IPS DF 6.9 (cell line): ENCODE measurements around the gene PRKCE.
A peak's percentile ranks its signal among the peaks of the same experiment; 100 is the strongest.

Experiments
- DNase-seq: peaks from one replicate; pipeline ENCODE4 v3.0.0-alpha.2; 2013; ENCODE audit warnings: low read depth, low spot score
- H3K27ac ChIP-seq: one replicate; pipeline ENCODE4 v1.5.1; 2013; ENCODE audit warnings: low read length, control low read depth
- H3K27me3 ChIP-seq: 2 replicates; pipeline ENCODE4 v1.6.1; 2013; ENCODE audit warnings: mild to moderate bottlenecking, low read length; ENCODE audit not compliant: control insufficient read depth, insufficient read depth
- H3K36me3 ChIP-seq: 2 replicates; pipeline ENCODE4 v1.6.1; 2013; ENCODE audit warnings: low read length; ENCODE audit not compliant: control insufficient read depth, insufficient read depth
- H3K4me1 ChIP-seq: 2 replicates; pipeline ENCODE4 v1.6.1; 2013; ENCODE audit warnings: low read length; ENCODE audit not compliant: control insufficient read depth, insufficient read depth
- H3K4me3 ChIP-seq: 2 replicates; pipeline ENCODE4 v1.5.1; 2013; ENCODE audit warnings: mild to moderate bottlenecking, low read length
- H3K9me3 ChIP-seq: 2 replicates; pipeline ENCODE4 v1.6.1; 2013; ENCODE audit warnings: low read length, inconsistent platforms; ENCODE audit not compliant: control insufficient read depth, insufficient read depth
- WGBS: extraction: QIAGEN DNeasy Blood & Tissue Kit; methylation state at CpG from one replicate; pipeline ENCODE4 v1.1.7; 2013; ENCODE audit warnings: mixed read lengths, missing lambda C conversion rate; ENCODE audit not compliant: insufficient read length, insufficient coverage; 5-methylcytosine and 5-hydroxymethylcytosine counted together

PRKCE gene

DNA sequence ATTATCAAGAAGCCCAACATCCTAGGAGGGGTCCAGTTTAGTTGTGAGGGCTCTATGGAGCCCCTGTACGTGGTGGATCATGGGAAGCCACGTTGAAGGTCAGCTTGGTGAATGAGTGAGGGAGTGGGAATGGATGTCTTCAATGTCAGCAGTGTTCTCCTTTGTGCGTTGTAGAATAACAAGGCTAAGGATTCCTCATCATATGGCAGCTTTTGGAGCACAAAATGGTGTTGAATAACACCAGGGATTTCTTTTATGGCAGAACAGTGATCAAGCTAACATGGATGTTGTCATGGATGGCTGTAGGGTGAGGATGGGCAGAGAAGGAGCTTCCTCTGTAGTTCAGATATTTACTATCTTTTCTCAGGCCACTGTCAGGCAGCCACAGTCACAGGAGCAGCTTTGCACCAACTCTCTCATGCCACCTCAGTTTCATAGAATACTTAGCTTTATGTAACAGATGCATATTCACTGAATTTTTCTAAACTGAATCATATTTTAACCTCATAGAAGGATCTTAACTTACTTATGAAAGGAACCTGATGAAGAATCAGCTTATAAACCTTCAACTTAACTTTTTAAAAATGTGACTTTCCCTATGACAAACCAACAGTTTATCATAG is 361.3 kb downstream of the PRKCE start:
- Histone ChIP-seq H3K4me1 (peaks cover 6% of the 10 kb centered on the region), H3K9me3 (no peaks in the 10 kb centered on the region), H3K36me3 (no peaks in the 10 kb centered on the region; the same call in 1 of the 2 replicates), H3K27me3 (no peaks in the 10 kb centered on the region), H3K27ac (no peak overlapping the region), H3K4me3 (no peak overlapping the region)
- DNase-seq: no peak
- no CpG with 5 or more reads among the region's 3 CpGs for WGBS

DNA sequence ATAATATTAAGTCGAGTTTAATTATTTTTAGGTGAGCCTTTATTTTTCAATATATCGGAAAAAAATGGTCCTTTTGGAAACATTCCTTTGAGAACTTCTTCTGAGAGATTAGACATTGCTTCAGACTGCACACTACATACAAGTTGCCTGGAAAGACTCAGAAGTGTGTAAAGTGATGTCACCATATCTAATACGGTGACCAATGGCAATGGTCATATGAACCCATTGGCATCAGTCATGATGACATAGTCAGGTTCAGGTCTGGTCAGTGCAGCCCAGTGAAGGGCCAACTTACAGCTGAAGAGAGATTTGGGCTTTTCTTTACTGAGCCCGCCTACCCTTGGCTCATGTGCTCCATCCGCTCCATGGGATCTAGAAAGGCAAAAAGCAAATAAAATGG is 362.3 kb downstream of the PRKCE start:
- H3K4me1 ChIP-seq: peaks cover 6% of the 10 kb centered on the region
- H3K4me3 ChIP-seq: no peak overlapping the region
- no peaks in the 10 kb centered on the region for H3K9me3 ChIP-seq
- no peaks in the 10 kb centered on the region for H3K27me3 ChIP-seq
- DNase-seq: no peak
- no CpG with 5 or more reads among the region's 5 CpGs for WGBS
- H3K36me3 ChIP-seq: no peaks in the 10 kb centered on the region; the same call in 1 of the 2 replicates
- no peak overlapping the region for H3K27ac ChIP-seq

DNA sequence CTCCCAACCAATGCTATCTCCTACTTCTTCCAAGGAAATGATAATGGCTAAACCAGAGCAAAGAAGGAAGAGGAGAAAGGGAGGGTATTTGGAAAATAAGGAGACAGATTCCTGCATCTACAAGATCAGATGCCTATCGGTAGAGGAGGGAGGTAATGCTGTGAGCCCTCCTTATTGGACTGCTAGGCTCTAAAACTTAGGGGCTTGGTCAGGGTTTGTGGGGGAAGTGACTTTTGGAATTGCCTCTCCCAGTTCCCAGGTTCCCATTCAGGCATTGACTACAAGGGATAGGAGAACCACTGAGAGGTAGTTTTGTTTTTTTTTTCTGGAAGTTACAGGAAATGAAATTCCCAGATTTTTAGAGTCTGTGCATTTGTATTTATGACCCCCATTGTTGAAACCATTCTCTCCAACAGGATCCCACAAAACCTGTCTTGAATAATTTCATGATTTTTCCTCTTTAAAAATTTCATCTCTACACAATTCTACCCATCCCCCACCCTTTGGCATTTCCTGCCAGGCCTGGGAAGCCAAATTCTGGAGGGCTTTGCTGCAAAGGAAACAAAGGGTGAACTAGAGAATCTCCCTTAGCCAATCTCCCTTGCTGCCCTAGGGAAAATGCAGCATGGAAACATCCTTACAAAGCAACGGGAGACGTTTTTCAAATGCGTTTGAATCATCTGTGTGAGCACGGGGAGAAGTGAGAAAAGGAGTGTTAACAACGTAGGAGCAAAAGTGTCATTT is 363.6 kb downstream of the PRKCE start:
- no peaks in the 10 kb centered on the region for H3K9me3 ChIP-seq
- WGBS: no CpG with 5 or more reads among the region's 6 CpGs
- peak; percentile 57 for DNase-seq
- H3K4me1 ChIP-seq: peaks cover 6% of the 10 kb centered on the region
- H3K27ac ChIP-seq: peak overlapping the region; percentile 12
- H3K4me3 ChIP-seq: no peak overlapping the region
- no peaks in the 10 kb centered on the region for H3K27me3 ChIP-seq
- no peaks in the 10 kb centered on the region; the same call in 1 of the 2 replicates for H3K36me3 ChIP-seq

DNA sequence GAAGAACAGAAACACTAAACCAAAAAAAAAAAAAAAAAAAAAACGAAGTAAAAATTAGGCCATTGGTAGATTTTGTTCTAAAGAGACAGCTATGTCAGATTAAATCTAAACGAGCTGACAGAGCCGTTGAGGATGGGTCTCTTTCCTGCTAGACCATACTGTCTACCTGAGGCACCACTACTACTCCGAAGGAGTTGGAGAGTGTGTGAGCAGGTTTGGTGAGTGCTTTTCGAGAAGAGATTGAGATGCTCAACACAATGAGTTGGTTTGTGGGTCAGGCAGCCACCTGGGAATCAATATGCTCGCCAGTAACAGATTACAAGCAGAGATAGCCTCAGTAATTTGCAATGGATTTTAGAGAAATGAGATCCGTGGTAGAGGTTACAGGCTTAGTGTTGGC is 364.2 kb downstream of the PRKCE start:
- Histone ChIP-seq H3K9me3 (no peaks in the 10 kb centered on the region), H3K27ac (peak overlapping the region; percentile 12), H3K4me1 (peaks cover 6% of the 10 kb centered on the region), H3K4me3 (no peak overlapping the region), H3K36me3 (no peaks in the 10 kb centered on the region; the same call in 1 of the 2 replicates), H3K27me3 (no peaks in the 10 kb centered on the region)
- DNase-seq: no peak
- no CpG with 5 or more reads among the region's 7 CpGs for WGBS

DNA sequence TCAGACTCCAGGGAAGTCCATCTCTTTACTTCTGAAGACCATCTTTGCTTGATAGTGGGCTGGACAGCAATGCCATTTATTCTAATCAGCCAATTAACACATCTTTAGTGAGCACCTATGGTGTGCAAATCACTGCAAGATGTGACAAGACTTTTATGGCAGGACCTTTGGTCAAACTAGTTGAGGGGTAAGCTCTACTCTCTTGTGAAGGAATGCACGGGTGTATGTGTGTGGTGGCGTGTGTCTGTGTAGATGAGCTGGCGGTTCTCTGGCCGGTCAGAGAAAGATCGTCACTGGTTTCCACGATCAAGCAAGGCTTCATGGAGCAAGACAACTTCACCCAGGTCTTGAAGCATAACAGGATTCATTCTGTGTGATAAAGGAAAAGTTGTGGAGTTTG is 364.6 kb downstream of the PRKCE start:
- DNase-seq: no peak
- no CpG with 5 or more reads among the region's 6 CpGs for WGBS
- Histone ChIP-seq H3K9me3 (no peaks in the 10 kb centered on the region), H3K4me3 (no peak overlapping the region), H3K27ac (no peak overlapping the region), H3K36me3 (no peaks in the 10 kb centered on the region; the same call in 1 of the 2 replicates), H3K4me1 (peaks cover 6% of the 10 kb centered on the region), H3K27me3 (no peaks in the 10 kb centered on the region)

DNA sequence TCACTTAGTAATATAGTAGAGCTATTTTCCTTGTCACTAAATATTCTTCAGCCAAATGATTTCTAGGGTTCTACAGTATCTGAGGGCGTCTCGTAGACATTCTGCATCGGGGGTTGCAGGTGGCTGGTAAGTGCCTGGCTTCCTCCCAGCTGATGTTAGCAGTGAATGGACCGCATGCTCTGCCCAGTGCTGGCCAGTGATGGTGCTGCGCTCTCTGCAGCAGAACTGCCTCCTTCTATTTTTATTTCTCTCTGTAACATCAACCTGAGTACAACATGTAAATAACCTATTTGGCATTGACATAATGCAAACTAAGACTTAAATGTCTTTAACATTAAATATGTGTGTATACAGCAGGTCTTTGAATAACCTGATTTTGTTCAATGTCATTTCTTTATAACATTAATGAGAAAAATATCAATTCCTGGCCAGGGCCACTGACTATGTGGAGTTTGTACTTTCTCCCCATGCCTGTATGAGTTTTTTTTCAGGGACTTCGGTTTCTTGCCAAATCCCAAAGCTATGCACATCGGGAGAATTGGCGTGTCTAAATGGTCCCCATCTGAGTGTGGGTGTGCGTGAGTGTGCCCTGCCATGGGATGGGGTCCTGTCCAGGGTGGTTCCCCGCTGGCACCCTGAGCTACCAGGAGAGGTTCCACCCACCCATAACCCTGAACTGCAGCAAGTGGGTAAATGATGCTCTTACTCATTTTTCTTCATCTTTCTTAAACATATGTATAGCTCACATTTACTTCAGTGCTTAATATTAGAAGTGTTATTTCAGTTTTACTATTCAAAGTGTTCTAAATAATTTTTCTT is 367.5 kb downstream of the PRKCE start:
- peaks cover 6% of the 10 kb centered on the region for H3K4me1 ChIP-seq
- H3K9me3 ChIP-seq: no peaks in the 10 kb centered on the region
- H3K36me3 ChIP-seq: no peaks in the 10 kb centered on the region; the same call in 1 of the 2 replicates
- no peak overlapping the region for H3K4me3 ChIP-seq
- DNase-seq: no peak
- no peaks in the 10 kb centered on the region for H3K27me3 ChIP-seq
- no peak overlapping the region for H3K27ac ChIP-seq
- no CpG with 5 or more reads among the region's 10 CpGs for WGBS

DNA sequence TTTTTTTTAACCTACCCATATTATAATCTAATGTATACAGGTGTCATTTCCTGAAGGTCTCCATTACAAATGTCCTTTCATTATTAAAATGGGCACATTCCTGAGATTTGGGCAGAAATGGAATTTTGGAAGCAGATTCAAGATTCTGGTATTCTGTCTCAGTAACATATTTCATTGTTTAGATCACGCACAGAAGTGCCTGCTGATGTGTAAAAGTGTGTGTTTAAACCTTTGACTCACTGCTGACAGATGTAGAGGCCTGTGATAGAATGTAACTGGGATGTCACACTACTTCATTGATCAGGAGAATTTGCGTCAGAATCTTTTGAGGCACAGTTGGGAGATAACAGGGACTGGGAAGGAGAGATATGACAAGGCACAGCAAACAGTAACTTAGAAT is 368.9 kb downstream of the PRKCE start:
- Histone ChIP-seq H3K27ac (no peak overlapping the region), H3K36me3 (no peaks in the 10 kb centered on the region; the same call in 1 of the 2 replicates), H3K27me3 (no peaks in the 10 kb centered on the region), H3K9me3 (no peaks in the 10 kb centered on the region), H3K4me1 (peaks cover 6% of the 10 kb centered on the region), H3K4me3 (no peak overlapping the region)
- DNase-seq: no peak
- no CpG with 5 or more reads among the region's 2 CpGs for WGBS

DNA sequence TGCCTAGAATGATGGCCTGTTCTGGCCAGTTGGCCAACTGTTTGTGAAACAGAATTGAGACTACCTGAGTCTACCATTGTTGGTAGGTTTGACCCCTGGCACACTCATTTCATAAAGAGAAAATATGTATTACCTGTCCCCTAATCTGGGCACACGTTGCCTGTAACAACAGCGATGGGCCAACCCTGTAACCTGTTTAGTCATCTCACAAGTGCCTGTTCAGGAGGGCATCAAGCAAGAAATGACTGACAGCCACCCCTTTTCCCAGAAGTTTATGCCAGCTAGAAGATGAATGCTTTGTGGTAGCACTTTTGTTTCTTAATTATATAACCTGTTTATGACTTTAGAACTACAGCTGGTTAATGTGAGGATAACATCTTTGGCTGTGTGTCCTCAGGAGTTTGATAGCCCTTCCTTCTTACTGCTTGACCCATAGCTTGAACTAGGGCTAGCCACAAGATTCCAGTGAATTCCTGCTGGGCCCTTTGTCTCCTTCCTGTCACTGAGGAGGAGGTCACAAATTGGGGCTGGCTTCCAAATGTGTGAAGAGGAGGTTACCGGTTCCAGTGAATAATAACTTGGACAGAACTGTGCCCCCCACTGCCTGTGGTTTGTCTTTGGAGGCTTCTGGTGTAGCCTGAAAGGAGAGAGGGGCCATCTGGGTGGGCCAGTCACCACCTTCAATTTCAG is 371.8 kb downstream of the PRKCE start:
- DNase-seq: no peak
- H3K9me3 ChIP-seq: no peaks in the 10 kb centered on the region
- WGBS: no CpG with 5 or more reads among the region's 3 CpGs
- no peaks in the 10 kb centered on the region for H3K27me3 ChIP-seq
- H3K27ac ChIP-seq: no peak overlapping the region
- no peaks in the 10 kb centered on the region for H3K36me3 ChIP-seq
- H3K4me3 ChIP-seq: no peak overlapping the region
- H3K4me1 ChIP-seq: no peaks in the 10 kb centered on the region

DNA sequence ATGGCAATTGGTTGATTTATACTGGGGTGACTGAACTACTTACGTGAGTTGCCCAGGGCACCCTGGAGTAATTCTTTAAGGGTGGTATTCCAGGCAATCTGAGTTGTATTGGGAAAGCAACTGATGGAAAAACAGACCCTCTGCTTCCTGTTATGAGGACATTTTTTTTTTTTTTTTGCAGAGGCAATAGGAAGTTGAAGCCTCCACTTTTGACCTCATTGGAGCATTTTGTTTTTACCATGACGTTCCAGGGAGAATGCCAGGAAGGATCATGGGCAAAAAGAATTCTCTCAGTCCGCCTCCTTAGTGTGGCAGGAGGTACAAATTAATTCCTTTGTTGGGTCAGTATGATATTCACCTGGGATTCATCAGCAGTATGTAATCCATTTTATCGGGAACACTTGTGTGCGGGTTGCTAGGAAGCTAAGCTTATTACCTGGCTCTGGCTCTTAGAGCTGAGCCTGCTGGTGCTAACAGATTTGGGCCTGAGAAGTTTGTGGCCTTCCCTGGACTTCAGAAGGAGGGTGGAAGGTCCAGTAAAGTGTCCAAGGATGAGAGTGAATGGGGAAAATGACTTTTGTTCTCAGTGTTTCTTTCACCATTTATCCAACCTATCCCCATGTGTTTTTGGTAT is 372.8 kb downstream of the PRKCE start:
- Histone ChIP-seq H3K36me3 (no peaks in the 10 kb centered on the region), H3K4me3 (no peak overlapping the region), H3K27me3 (no peaks in the 10 kb centered on the region), H3K9me3 (no peaks in the 10 kb centered on the region), H3K27ac (no peak overlapping the region), H3K4me1 (no peaks in the 10 kb centered on the region)
- DNase-seq: no peak
- WGBS: no CpG with 5 or more reads among the region's 5 CpGs

DNA sequence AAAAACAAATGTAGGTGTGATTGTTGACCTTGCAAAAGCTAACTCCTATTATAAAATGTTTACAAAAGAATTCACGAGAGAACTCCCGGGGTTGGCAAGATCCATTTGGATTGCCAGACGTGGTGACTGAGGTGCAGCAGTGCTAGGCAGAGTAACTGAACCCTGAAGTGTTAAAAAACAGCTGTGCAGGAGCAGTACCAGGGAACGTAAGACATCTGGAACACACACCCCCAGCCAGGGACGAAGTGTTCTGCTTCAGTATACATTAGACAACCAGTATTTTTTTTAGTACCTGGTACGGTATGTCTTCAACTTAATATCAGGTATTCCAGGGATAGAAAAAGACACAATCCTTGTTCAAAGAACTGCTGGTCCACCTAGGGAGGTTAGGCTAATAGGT is 373.6 kb downstream of the PRKCE start:
- H3K9me3 ChIP-seq: no peaks in the 10 kb centered on the region
- no peaks in the 10 kb centered on the region for H3K36me3 ChIP-seq
- no peak overlapping the region for H3K27ac ChIP-seq
- no peak for DNase-seq
- H3K4me1 ChIP-seq: no peaks in the 10 kb centered on the region
- H3K27me3 ChIP-seq: no peaks in the 10 kb centered on the region
- WGBS: no CpG with 5 or more reads among the region's 6 CpGs
- no peak overlapping the region for H3K4me3 ChIP-seq
